ENCODE data around the gene YBX2.

The YBX2 gene

DNA sequence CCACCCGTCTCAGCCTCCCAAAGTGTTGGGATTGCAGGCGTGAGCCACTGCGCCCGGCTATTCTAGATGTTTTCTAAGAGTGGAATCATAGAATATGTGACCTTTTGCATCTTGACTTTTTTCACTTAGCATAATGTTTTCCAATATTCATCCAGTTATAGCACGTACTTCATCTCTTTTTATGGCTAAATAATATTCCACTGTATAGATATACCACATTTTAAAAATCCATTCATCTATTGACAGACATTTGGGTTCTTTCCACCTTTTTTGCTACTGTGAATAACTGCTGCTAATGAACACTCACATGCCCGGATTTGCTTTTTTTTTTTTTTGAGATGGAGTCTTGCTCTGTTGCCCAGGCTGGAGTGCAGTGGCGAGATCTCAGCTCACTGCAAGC lies 9.7 kb upstream of the YBX2 start:
- no peak for DNase-seq (ENCODE audit: extremely low read depth in 1 of 2, low read depth in 1 of 2)

DNA sequence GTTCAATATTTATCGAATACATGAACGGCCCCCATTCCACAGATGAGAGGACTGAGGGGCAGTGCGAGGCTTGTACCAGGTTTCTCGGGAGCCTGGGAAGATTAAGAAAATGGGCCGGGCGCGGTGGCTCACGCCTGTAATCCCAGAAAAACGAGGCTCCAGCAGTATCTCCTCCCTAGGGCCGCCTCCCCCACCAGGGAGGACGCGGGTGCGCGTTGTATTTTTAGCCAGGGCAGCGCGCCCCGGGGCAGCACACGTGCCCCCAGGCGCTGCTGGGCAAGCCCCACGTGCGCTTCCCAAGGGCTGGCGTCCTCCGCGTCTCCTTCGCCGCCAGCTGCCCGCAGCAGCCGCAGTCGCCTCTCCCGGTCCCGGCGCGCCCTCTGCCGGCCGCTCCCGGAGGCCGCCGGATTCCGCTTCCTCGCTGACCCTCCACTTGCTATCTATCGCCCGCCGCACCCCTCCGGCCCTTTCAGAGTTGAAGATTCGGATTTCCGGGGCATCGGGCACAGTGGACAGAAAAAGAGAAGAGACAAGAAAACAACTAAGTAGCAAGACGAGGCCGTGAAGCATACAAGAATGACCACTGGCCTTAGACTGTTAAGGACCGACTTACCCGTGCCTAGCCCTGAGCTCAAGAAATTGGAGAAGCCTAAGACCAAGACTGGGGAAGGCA lies 1.9 kb upstream of the YBX2 start:
- DNase-seq (ENCODE audit: extremely low read depth in 1 of 2, low read depth in 1 of 2) = peak in 1 of 2 donors; percentile 54

DNA sequence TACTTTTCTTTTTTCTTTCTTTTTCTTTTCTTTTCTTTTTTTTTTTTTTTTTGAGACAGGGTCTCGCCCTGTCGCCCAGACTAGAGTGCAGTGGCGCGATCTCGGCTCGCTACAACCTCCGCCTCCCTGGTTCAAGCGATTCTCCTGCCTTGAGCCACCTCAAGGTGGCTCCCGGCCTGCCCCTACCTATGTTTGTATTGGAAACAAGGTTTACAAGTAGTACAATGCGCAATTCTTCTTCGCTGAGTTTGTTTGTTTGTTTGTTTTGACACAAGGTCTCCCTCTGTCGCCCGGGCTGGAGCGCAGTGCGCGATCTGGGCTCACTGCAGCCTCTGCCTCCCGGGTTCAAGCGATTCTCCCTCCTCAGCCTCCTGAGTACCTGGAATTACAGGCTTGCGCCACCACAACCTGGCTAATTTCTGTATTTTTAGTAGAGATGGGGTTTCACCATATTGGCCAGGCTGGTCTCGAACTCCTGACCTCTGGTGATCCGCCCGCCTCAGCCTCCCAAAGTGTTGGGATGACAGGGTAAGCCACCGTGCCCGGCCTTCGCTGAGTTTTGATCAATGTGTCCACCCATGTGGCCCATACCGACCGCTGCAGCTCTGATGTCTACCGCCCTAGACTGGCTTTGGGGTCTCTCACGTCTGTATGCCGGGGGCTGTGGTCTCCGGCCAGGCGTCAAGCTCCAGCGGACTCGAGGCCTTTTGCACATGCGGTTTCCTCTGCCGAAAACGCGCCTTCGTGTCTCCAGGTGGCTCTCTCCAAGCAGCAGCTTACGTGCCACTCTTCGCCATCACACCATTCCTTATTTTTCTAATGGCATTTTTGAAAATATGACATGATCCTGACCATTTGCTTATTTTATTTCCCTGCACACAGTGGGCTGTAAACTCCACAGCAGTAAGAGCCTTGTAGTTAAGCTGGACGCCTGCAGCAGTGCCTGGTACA lies 1.1 kb upstream of the YBX2 start:
- no peak for DNase-seq (ENCODE audit: extremely low read depth in 1 of 2, low read depth in 1 of 2)

DNA sequence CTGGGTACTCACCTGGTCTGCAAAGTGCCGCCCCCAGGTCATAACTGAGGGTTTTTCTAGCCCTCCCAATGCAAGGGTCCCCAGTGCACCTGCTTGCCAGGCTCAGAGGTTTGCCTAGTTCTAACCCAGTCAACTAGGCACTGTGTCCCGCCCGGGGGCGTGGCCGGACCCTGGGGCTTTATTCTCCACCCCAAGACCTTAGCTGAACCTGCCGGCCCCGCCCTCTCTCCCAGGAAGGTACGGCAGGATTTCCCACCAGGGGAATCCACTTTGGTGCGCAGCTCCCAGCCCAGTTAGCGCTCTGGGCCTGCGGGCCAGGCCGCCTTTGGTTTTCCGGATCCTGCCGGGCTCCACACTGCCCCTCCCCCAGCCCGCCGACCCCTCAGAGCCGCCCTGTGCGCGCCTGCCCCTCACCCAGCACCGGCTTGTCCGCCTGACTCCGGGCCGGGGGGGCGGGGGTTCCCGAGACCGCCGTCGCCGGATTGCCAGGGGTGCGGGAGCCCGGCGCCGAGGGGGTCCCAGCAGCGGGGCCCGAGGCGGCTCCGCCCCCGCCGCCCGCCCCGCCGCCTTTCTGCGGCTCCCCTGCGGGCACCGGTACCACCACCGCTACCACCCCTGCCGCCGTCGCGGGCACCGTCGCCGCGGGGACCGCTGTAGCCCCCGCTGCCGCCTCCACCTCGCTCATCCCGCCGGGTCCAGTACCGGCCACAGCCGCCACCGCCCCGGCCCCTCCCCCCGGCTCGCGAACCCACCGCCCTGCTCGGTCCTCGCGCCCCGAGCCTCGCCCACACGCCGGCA lies 424 bp downstream of the YBX2 start:
- DNase-seq (ENCODE audit: extremely low read depth in 1 of 2, low read depth in 1 of 2) = no peak

DNA sequence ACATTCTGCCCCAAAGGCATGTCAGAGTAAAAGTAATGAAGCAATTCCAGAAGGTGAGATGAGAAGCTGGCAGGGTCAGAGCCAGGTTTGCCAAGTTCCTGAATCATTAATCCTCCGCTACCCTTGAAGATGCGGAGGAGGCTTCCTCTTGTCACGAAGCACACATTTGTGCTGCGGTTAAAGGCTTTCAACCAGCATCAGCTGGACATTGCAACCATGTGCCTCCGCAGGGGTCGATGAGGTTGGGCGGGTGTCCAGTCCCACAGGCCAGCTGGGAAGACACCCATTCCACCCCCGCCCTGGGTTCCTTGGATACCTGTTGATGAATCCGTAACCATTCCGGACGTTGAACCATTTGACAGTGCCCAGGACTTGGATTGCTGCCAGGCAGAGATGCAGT lies 1.3 kb downstream of the YBX2 start:
- DNase-seq (ENCODE audit: extremely low read depth in 1 of 2, low read depth in 1 of 2) = no peak

DNA sequence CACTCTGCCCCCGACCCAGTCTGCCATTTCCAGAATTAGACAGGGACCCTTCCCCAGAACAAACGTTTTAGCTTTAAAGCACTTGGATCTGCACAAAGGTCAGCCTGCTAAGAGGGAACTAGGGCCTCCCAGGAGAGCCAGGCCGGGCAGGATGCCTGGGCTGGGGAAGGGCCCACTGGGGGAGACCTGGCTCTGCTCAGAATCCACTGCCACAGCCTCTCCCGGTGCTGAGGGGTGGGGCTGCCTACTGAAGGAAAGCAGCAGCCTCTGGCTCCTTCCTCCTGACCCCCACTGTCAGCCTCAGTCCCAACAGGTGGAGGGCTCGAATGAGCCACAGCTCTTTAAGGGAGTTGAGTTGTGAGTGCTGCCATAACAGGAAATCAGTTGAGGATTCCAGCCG lies 1.7 kb downstream of the YBX2 start:
- DNase-seq (ENCODE audit: extremely low read depth in 1 of 2, low read depth in 1 of 2) = no peak

GRCh38 chr17:7292194-7292593 lies 2.2 kb downstream of the YBX2 start:
- DNase-seq (ENCODE audit: extremely low read depth in 1 of 2, low read depth in 1 of 2) = no peak

DNA sequence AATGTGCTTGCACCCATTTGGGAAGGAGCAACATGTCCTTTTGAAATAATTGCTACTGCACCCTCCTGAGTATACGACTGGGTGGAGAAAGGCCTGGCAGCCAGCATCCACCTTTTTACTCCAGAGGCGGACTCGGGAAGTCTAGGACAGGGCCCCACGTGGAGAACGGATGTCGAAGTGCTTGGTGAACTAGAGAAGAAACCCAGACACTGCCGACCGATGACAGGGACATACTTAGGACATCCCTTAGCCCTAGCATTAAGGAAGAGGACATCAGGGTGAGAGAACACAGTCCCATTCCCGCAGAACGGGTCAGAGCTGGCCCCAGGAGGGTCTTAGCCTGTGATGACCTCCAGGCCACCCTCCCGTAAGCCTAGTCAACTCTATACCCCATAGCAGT lies 3.8 kb downstream of the YBX2 start:
- DNase-seq (ENCODE audit: extremely low read depth in 1 of 2, low read depth in 1 of 2) = no peak

DNA sequence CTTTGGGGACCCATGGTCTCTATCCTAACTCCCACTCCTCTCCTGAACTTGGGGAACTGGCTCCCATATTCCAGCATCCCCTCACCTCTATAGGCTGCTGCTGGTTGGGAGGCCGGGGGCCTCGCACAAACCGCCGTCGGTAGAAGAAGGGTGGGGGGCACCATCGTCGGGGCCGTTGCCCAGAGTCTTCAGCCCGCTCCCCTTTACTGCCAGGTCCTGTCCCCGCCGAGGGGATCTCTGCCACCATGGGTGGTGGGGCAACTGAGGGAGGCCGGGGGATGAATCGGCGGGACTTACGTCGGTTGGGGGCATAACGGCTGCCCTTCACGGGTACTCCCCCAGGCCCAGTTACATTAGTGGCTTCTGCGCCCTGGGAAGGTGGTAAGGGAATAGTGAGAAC lies 4.3 kb downstream of the YBX2 start:
- no peak for DNase-seq (ENCODE audit: extremely low read depth in 1 of 2, low read depth in 1 of 2)

- no peak for DNase-seq (ENCODE audit: extremely low read depth in 1 of 2, low read depth in 1 of 2)
Measured at GRCh38 chr17:7289256-7290032, 5.0 kb downstream of the YBX2 start.

- no peak for DNase-seq (ENCODE audit: extremely low read depth in 1 of 2, low read depth in 1 of 2)
Measured at GRCh38 chr17:7285679-7286078, 8.8 kb downstream of the YBX2 start.

- DNase-seq (ENCODE audit: extremely low read depth in 1 of 2, low read depth in 1 of 2) = no peak
Measured at GRCh38 chr17:7284911-7285310, 9.5 kb downstream of the YBX2 start.

GRCh38 chr17:7283471-7284216 lies 10.8 kb downstream of the YBX2 start:
- no peak for DNase-seq (ENCODE audit: extremely low read depth in 1 of 2, low read depth in 1 of 2)

DNA sequence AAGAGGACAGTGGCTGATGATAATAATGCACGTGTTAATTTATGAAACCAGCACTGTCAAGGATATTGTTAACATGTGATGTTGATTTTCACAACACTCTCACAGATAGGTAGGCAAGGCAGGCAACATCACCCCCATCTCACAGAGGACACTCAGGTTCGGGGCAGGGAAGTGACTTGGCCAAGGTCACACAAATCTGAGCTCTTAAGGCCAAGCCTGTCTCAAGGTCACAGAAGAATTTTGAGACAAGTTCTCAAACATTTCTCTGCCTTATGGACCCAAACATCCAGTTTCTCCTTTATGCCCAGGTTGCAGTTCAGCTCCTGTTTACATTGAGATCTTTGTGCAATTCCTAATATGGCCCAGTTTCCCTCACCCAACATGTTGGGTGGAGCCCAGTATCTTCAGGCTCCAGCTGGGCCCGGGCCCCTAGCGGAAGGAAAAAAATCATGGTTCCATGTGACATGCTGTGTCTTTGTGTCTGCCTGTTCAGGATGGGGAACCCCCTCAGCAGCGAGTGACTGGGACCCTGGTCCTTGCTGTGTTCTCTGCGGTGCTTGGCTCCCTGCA lies 11.6 kb downstream of the YBX2 start:
- no peak for DNase-seq (ENCODE audit: extremely low read depth in 1 of 2, low read depth in 1 of 2)

- no peak for DNase-seq (ENCODE audit: extremely low read depth in 1 of 2, low read depth in 1 of 2)
Measured at GRCh38 chr17:7281953-7282751, 12.3 kb downstream of the YBX2 start.

DNA sequence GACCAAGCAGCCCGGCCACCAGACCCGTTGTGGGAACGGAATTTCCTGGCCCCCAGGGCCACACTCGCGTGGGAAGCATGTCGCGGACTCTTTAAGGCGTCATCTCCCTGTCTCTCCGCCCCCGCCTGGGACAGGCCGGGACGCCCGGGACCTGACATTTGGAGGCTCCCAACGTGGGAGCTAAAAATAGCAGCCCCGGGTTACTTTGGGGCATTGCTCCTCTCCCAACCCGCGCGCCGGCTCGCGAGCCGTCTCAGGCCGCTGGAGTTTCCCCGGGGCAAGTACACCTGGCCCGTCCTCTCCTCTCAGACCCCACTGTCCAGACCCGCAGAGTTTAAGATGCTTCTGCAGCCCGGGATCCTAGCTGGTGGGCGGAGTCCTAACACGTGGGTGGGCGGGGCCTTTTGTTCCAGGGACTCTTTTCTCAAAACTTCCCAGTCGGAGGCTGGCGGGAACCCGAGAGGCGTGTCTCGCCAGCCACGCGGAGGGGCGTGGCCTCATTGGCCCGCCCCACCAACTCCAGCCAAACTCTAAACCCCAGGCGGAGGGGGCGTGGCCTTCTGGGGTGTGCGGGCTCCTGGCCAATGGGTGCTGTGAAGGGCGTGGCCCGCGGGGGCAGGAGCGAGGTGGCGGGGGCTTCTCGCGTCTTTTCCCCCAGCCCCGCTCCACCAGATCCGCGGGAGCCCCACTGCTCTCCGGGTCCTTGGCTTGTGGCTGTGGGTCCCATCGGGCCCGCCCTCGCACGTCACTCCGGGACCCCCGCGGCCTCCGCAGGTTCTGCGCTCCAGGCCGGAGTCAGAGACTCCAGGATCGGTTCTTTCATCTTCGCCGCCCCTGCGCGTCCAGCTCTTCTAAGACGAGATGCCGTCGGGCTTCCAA lies 13.1 kb downstream of the YBX2 start, which contains the start of gene SLC2A4:
TSS of gene SLC2A4 (plus strand) at position 645 of the 879 bp plus-strand sequence. CDS start at position 862, 217 bp downstream.
- DNase-seq (ENCODE audit: extremely low read depth in 1 of 2, low read depth in 1 of 2) = peak; percentile 58 to 66

DNA sequence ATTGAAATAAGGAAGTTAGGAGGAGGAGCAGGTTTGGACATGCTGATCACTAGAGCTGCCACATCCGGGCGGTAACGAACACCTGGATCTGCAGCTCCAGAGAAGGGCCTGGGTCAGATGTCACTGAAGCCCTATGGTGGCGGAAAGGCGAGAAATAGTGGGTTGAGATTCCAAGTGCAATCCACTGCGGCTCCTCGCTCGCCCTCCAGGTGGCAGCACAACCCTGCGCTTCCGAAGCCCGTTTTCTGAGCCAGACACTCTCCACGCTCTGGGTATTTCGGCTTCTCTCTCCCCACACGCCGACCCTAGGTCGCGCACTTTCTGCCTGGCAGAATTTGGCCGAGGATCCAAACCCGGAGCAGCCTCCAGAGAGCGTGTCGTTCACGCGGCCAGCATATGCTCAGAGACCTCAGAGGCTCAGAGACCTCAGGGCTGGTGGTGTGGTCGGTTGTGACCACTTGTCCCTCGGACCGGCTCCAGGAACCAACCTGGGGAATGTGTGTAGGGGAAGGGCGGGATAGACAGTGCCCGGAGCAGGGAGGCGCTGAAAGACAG lies 13.8 kb downstream of the YBX2 start:
- peak; percentile 68 to 73 for DNase-seq (ENCODE audit: extremely low read depth in 1 of 2, low read depth in 1 of 2)
